AG04450 (cell line): ENCODE data around the gene DHRS13. TPM values are rescaled to one million over a fixed set of nuclear protein-coding genes. Genes with fewer than 3 reads are reported as not detected.

ENCODE experiments used
- CTCF ChIA-PET: fragments of 300-600, 350-600 bp; formaldehyde crosslinking; extraction: SDS; loops from one replicate; lab custom pipeline; 2022; ENCODE audit warnings: antibody characterized with exemption, inconsistent platforms; lab: Charles Lee
- POLR2A ChIA-PET: fragments of 350-600 bp; formaldehyde crosslinking; extraction: SDS; loops from one replicate; lab custom pipeline; 2021; ENCODE audit warnings: antibody characterized with exemption, inconsistent platforms; lab: Yijun Ruan, JAX
- DNase-seq: peaks from one replicate; pipeline ENCODE4 v3.0.0-alpha.2; 2011; ENCODE audit warnings: low read depth, low spot score
- H3K27ac ChIP-seq: one replicate; pipeline ENCODE4 v1.5.1; 2012; ENCODE audit warnings: low read depth, low read length, control low read depth
- H3K27me3 ChIP-seq: one replicate; pipeline ENCODE4 v1.6.0; 2012; ENCODE audit warnings: low read length; ENCODE audit not compliant: control insufficient read depth, insufficient read depth
- H3K4me3 ChIP-seq: 2 replicates; pipeline ENCODE4 v1.5.1; 2011; ENCODE audit warnings: mild to moderate bottlenecking, low read depth, low read length, control low read depth
- H3K9me3 ChIP-seq: 2 replicates; pipeline ENCODE4 v1.5.1; 2012; ENCODE audit warnings: low read length; ENCODE audit not compliant: control insufficient read depth, insufficient read depth
- polyA plus RNA-seq: library from polyadenylated mRNA; depleted of rRNA; stranded (reverse); fragments of >200 nt; gene quantifications from 2 replicates; pipeline ENCODE4 v1.2.3, GENCODE V29; 2011
- TF ChIP-seq, protein P1 (sequence below): IDR thresholded peaks from 2 replicates; pipeline ENCODE4 v1.5.1; 2011; ENCODE audit warnings: low read depth, low read length, control low read depth, inconsistent platforms

DHRS13 gene
- polyA plus RNA-seq, 1 experiment: 2.9 TPM

DNA sequence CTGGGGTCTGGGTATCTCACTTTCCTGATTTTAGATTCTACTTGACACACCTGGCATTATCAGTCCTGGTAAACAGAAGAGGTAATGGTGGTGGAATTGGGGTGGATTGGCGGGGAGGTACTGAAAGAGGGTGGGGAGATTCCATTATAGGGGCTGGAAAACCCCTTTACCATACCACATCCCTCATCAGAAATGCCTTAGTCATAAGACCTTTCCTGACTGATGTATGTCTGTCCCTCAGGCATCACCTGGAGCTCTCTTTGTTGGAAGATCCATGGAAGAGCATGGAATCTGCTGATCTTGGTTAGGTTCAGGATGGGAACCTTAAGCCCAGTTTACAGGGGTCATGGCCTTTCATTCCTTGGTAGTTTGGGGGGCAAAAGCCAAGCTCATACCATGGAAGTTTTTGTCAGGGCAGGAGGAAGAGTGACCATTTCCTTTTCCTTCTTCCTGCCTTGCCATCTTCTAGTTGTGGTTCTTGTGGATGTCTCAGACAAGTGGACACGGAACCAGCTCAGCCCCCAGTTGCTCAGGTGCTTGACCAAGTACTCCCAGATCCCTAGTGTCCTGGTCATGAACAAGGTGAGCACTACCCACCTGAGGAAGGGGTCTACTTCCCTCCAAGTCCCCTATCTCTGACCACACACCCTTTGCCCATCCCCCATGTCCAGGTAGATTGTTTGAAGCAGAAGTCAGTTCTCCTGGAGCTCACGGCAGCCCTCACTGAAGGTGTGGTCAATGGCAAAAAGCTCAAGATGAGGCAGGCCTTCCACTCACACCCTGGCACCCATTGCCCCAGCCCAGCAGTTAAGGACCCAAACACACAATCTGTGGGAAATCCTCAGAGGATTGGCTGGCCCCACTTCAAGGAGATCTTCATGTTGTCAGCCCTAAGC is 44.7 kb downstream of the DHRS13 start:
- H3K4me3 ChIP-seq: no peak overlapping the region
- CTCF ChIA-PET: interaction anchor here (1.2 kb wide), 1 partner anchor 94 kb away, joined by 3 read pairs; no protein-coding TSS in a partner anchor
- TF ChIP-seq, protein P1, sequence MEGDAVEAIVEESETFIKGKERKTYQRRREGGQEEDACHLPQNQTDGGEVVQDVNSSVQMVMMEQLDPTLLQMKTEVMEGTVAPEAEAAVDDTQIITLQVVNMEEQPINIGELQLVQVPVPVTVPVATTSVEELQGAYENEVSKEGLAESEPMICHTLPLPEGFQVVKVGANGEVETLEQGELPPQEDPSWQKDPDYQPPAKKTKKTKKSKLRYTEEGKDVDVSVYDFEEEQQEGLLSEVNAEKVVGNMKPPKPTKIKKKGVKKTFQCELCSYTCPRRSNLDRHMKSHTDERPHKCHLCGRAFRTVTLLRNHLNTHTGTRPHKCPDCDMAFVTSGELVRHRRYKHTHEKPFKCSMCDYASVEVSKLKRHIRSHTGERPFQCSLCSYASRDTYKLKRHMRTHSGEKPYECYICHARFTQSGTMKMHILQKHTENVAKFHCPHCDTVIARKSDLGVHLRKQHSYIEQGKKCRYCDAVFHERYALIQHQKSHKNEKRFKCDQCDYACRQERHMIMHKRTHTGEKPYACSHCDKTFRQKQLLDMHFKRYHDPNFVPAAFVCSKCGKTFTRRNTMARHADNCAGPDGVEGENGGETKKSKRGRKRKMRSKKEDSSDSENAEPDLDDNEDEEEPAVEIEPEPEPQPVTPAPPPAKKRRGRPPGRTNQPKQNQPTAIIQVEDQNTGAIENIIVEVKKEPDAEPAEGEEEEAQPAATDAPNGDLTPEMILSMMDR: no peak
- DNase-seq: no peak
- H3K27me3 ChIP-seq: no peaks in the 10 kb centered on the region
- no peak overlapping the region for H3K27ac ChIP-seq
- POLR2A ChIA-PET: no interaction called here
- H3K9me3 ChIP-seq: no peaks in the 10 kb centered on the region; the same call in 1 of the 2 replicates

DNA sequence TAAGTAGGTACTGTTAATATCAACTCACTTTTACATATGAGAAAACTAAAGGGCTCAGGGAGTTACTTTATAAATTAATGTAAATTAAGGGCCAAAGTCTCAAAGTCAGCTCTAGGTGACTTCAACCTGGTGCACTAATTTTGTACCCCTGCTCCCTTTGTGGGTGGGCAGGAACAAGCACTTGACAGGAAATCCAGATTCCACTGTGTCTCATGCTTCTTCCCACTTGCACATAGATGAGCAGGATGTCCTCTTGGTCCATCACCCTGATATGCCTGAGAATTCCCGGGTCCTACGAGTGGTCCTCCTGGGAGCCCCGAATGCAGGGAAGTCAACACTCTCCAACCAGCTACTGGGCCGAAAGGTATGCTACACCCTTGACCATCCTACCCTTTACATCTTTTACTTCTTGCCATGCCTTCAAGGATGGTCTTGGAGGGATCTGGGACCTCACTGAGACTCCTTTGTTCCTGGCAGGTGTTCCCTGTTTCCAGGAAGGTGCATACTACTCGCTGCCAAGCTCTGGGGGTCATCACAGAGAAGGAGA is 46.8 kb downstream of the DHRS13 start:
- no peaks in the 10 kb centered on the region; the same call in 1 of the 2 replicates for H3K9me3 ChIP-seq
- H3K27me3 ChIP-seq: no peaks in the 10 kb centered on the region
- POLR2A ChIA-PET: interaction anchor here (0.7 to 1.0 kb wide), 2 partner anchors 24 to 92 kb away, joined by 5 read pairs; no protein-coding TSS in a partner anchor
- TF ChIP-seq, protein P1: no peak
- no peak overlapping the region for H3K4me3 ChIP-seq
- no peak overlapping the region for H3K27ac ChIP-seq
- CTCF ChIA-PET: interaction anchor here (1.1 to 1.5 kb wide), 2 partner anchors 46 to 93 kb away, joined by 3 to 7 read pairs; no protein-coding TSS in a partner anchor
- no peak for DNase-seq

DNA sequence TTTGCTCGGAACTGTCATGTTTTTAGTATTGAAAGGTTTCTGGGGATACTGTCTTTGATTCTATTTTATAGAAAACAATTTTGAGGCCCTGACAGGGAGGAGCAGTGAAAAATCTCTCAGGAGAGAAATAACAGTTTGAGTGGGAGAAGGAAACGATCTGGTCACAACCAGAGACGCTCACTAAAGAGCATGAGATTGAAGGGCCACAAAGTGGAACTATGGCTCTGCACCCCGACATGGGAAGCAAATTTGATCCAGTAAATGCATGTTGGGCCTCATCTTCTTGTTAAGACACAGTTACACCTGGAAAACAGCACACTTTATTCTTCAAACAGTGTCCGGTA is 47.6 kb downstream of the DHRS13 start:
- ChIA-PET CTCF (interaction anchor here (1.1 to 1.5 kb wide), 2 partner anchors 47 to 92 kb away, joined by 3 to 7 read pairs; no protein-coding TSS in a partner anchor), POLR2A (interaction anchor here (0.6 to 1.0 kb wide), 3 partner anchors 18 to 92 kb away, joined by 3 to 7 read pairs (median 5); no protein-coding TSS in a partner anchor)

DNA sequence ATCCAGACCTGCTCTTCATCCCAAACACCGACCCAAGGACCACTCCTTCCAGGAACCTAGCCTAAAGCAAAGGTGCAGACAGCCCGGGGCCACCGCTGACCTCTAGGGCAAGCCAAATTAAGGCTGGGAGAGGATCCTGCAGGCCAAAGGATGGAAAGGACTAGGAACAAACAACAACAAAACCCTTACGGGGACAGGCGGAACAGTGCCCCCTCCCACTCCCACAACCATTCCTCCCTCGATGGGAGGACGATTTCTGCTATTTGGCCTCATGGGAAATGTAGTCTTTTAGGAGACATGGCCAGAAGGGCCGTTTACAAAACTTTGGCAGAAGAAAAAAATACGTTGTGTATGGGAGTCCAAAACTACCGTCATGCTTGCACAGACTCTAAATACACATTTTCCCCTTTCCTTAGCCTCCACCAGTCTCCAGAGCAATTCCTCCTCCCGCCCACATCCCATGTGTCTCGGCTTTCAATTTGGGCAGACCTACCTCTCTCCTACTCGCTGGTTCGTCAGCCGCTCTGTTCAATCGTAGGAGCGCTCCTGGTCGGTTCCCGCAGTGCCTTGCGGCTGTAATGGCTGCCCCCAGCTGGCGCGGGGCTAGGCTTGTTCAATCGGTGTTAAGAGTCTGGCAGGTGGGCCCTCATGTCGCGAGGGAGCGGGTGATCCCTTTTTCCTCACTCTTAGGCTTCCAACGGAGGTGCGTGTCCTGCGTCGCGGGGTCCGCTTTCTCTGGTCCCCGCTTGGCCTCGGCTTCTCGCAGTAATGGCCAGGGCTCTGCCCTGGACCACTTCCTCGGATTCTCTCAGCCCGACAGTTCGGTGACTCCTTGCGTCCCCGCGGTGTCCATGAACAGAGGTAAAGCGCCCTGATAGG is 48.2 kb downstream of the DHRS13 start, which contains the start of gene ERAL1:
TSS of gene ERAL1 (plus strand) at position 560 of the 879 bp plus-strand sequence. CDS start at position 579, 19 bp downstream.
- H3K27ac ChIP-seq: peak within 1 kb of the TSS; percentile 52
- no peaks in the 10 kb centered on the region for H3K27me3 ChIP-seq
- no peaks in the 10 kb centered on the region; the same call in 1 of the 2 replicates for H3K9me3 ChIP-seq
- TF ChIP-seq, protein P1: peak; percentile 18; the same call in 1 of the 2 replicates
- peak within 1 kb of the TSS; percentile 92 for H3K4me3 ChIP-seq
- POLR2A ChIA-PET: interaction anchor here (0.6 kb wide), 3 partner anchors 17 to 127 kb away, joined by 3 to 7 read pairs (median 3); no protein-coding TSS in a partner anchor
- CTCF ChIA-PET: interaction anchor here (1.5 kb wide), 1 partner anchor 47 kb away, joined by 3 read pairs; no protein-coding TSS in a partner anchor
- DNase-seq: peak; percentile 75

More for the DNA sequence above, 47.6 kb downstream of the DHRS13 start:
- Histone ChIP-seq H3K9me3 (no peaks in the 10 kb centered on the region; the same call in 1 of the 2 replicates), H3K4me3 (peak overlapping the region; percentile 92), H3K27ac (peak overlapping the region; percentile 47), H3K27me3 (no peaks in the 10 kb centered on the region)
- no peak for DNase-seq
- TF ChIP-seq, protein P1: no peak
